GM12874 (cell line): ENCODE measurements around the gene CCNDBP1.

Source experiments
- CTCF ChIP-seq: IDR thresholded peaks from 2 replicates; pipeline ENCODE4 v1.5.1; 2011; ENCODE audit warnings: low read depth, mild to moderate bottlenecking, control low read depth, low read length, moderate library complexity; ENCODE audit not compliant: insufficient read depth

Gene CCNDBP1

GRCh38 chr15:43210172-43210745, 25.1 kb downstream of the CCNDBP1 start:
- no peak for TF ChIP-seq CTCF

GRCh38 chr15:43210807-43211206, 25.6 kb downstream of the CCNDBP1 start:
- TF ChIP-seq CTCF, result no peak

GRCh38 chr15:43211224-43211735, 26.1 kb downstream of the CCNDBP1 start:
- TF ChIP-seq CTCF, result no peak

GRCh38 chr15:43212299-43212698, 27.1 kb downstream of the CCNDBP1 start:
- no peak for TF ChIP-seq CTCF

- no peak for TF ChIP-seq CTCF
These were observed 27.7 kb downstream of the CCNDBP1 start for GRCh38 chr15:43212951-43213350.

- no peak for TF ChIP-seq CTCF
These were observed 28.3 kb downstream of the CCNDBP1 start for GRCh38 chr15:43213466-43213865.

- no peak for TF ChIP-seq CTCF
These were observed 29.0 kb downstream of the CCNDBP1 start for GRCh38 chr15:43214169-43214568.
